ENCODE results near the gene UBASH3B. TPM values are rescaled to one million over a fixed set of nuclear protein-coding genes. Genes with fewer than 3 reads are reported as not detected.
A peak's percentile ranks its signal among the peaks of the same experiment; 100 is the strongest.
"Not testable (repeated sequence)": the region's sequence is repeated elsewhere in the genome, so short reads cannot be mapped to it uniquely, and the experiment has no call there.

UBASH3B gene
- total RNA-seq, 2 experiments from 2014 or later = 28.2 to 30.6 TPM

GRCh38 chr11:122836916-122837315 is 181.4 kb downstream of the UBASH3B start:
- Mint-ChIP-seq H3K4me1 (peaks cover 59% of the 10 kb centered on the region), H3K27ac (no peak overlapping the region), H3K27me3 (no peaks in the 10 kb centered on the region), H3K4me3 (no peak overlapping the region), H3K36me3 (peaks cover 10% of the 10 kb centered on the region), H3K9me3 (peaks cover 8% of the 10 kb centered on the region)
- DNase-seq = no peak

GRCh38 chr11:122837528-122838346 is 182.2 kb downstream of the UBASH3B start:
- H3K27me3 Mint-ChIP-seq = no peaks in the 10 kb centered on the region
- H3K9me3 Mint-ChIP-seq = peaks cover 8% of the 10 kb centered on the region
- peak overlapping the region; percentile 82 for H3K4me3 Mint-ChIP-seq
- peak overlapping the region; percentile 89 for H3K27ac Mint-ChIP-seq
- H3K36me3 Mint-ChIP-seq = peaks cover 16% of the 10 kb centered on the region
- no peak for DNase-seq
- peaks cover 59% of the 10 kb centered on the region for H3K4me1 Mint-ChIP-seq

GRCh38 chr11:122843281-122844141 is 188.0 kb downstream of the UBASH3B start:
- Mint-ChIP-seq H3K27me3 (no peaks in the 10 kb centered on the region), H3K4me3 (peak overlapping the region; percentile 74), H3K36me3 (peaks cover 45% of the 10 kb centered on the region), H3K27ac (peak overlapping the region; percentile 95), H3K4me1 (peaks cover 75% of the 10 kb centered on the region), H3K9me3 (peaks cover 4% of the 10 kb centered on the region)
- DNase-seq = peak; percentile 61

GRCh38 chr11:122847466-122847865 is 191.9 kb downstream of the UBASH3B start:
- H3K4me3 Mint-ChIP-seq = peak overlapping the region; percentile 46
- peaks cover 54% of the 10 kb centered on the region for H3K36me3 Mint-ChIP-seq
- peak overlapping the region; percentile 99 for H3K27ac Mint-ChIP-seq
- DNase-seq = no peak
- no peaks in the 10 kb centered on the region for H3K27me3 Mint-ChIP-seq
- H3K4me1 Mint-ChIP-seq = peaks cover 93% of the 10 kb centered on the region
- peaks cover 4% of the 10 kb centered on the region for H3K9me3 Mint-ChIP-seq

DNA sequence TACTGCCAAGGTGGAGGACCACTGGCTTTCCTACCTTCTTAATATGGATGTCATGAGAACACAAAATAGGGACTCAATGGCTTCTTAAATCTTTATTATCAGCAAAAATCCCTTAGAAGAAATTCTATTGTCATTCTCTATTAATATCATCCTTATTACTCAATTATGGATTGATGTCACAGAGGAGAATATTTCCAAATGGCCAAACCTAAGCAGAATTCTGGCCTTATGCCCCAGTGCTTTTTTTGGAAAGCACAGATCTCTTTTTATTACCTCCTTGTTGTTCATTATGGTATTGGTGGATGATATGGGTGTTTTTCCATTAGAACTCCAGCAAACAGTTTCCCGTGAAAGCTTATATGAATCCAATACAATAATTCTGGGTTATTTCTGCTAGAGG is 192.7 kb downstream of the UBASH3B start:
- Mint-ChIP-seq H3K27me3 (no peaks in the 10 kb centered on the region), H3K4me3 (no peak overlapping the region), H3K4me1 (peaks cover 92% of the 10 kb centered on the region), H3K9me3 (peaks cover 4% of the 10 kb centered on the region), H3K36me3 (peaks cover 55% of the 10 kb centered on the region), H3K27ac (peak overlapping the region; percentile 99)
- DNase-seq = no peak

DNA sequence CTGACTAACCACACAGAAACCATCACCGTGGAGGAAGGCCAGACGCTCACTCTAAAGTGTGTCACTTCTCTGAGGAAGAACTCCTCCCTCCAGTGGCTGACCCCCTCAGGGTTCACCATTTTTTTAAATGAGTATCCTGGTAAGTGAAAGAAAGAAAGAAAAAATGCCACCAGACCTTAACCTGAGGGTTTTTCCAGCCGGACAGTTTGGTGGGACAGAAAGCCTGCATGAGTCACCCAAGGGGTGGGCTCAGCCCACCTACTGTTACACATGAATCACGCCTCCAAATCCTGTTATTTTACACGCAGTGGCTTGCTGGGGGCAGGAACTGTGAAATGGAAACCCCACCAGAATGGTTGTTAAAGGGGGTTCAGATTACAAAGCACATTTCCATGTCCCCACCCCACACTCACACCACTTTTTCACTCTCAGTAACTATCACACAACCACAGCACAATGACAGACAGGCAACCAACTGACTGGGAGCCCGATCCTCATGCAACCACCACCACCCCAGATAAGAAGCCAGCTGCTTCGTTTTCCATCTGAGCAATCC is 194.6 kb downstream of the UBASH3B start:
- Mint-ChIP-seq H3K36me3 (peaks cover 49% of the 10 kb centered on the region), H3K4me1 (peaks cover 82% of the 10 kb centered on the region), H3K27ac (peak overlapping the region; percentile 99), H3K9me3 (peaks cover under 1% of the 10 kb centered on the region), H3K4me3 (peak overlapping the region; percentile 77), H3K27me3 (no peaks in the 10 kb centered on the region)
- DNase-seq = peak; percentile 82

GRCh38 chr11:122851366-122851966 is 195.9 kb downstream of the UBASH3B start:
- H3K27ac Mint-ChIP-seq = peak overlapping the region; percentile 86
- peaks cover 51% of the 10 kb centered on the region for H3K36me3 Mint-ChIP-seq
- peak overlapping the region; percentile 50 for H3K4me3 Mint-ChIP-seq
- no peaks in the 10 kb centered on the region for H3K27me3 Mint-ChIP-seq
- DNase-seq = no peak
- no peaks in the 10 kb centered on the region for H3K9me3 Mint-ChIP-seq
- H3K4me1 Mint-ChIP-seq = peaks cover 84% of the 10 kb centered on the region

DNA sequence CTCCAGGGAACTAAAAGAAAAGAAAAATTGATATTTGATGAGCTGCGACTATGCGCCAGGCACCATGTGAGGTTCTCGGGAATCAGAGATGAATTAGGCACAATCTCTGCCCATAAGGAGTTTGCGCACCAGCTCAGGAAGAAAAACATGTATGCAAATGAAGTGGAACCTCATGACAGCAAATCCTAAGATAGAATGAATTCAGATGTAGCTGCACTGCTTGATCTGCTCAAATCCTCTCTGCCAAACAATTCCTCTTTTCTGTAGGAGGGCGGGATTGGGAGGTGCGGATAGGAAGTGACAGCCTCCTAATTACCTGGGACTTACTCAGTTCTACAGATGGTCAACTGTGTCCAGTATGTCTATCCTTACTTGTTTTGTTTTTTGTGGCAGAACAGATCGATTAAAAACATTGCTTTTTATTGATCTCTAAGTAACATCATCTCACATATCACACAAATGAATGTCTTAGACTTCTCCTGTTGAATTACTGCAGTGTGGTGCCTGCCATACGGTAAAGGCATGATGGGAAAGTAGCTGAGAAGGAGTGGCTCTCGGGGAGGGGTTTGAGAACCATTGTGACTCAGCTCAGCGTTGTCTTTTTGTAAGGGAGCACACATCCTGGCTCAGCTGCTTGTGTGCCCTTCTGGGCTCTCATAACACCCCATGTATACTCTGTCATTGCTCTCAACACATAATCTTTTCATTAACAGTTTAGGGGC is 196.7 kb downstream of the UBASH3B start:
- Mint-ChIP-seq H3K27me3 (no peaks in the 10 kb centered on the region), H3K27ac (peak overlapping the region; percentile 86), H3K4me1 (peaks cover 84% of the 10 kb centered on the region), H3K36me3 (peaks cover 48% of the 10 kb centered on the region), H3K4me3 (peak overlapping the region; percentile 50), H3K9me3 (no peaks in the 10 kb centered on the region)
- DNase-seq = peak; percentile 58

DNA sequence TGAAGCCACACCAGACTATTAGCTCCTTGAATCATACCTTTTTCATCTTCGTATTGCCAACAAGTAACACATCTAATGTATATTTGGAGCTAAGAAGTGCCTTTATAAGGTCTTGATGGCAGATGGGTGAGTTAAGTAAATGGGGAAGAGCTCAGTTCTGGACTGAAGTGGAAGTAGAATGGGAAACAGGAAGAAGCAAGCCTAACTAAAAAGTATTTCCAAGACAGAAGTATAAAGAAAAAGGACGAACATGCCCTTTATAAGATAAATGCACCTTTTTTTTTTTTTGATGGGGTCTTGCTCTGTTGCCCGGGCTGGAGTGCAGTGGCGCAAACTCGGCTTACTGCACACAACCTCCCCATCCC is 197.3 kb downstream of the UBASH3B start:
- H3K36me3 Mint-ChIP-seq = peaks cover 49% of the 10 kb centered on the region
- peaks cover 83% of the 10 kb centered on the region for H3K4me1 Mint-ChIP-seq
- H3K9me3 Mint-ChIP-seq = no peaks in the 10 kb centered on the region
- DNase-seq = no peak
- peak overlapping the region; percentile 86 for H3K27ac Mint-ChIP-seq
- peak overlapping the region; percentile 50 for H3K4me3 Mint-ChIP-seq
- no peaks in the 10 kb centered on the region for H3K27me3 Mint-ChIP-seq

DNA sequence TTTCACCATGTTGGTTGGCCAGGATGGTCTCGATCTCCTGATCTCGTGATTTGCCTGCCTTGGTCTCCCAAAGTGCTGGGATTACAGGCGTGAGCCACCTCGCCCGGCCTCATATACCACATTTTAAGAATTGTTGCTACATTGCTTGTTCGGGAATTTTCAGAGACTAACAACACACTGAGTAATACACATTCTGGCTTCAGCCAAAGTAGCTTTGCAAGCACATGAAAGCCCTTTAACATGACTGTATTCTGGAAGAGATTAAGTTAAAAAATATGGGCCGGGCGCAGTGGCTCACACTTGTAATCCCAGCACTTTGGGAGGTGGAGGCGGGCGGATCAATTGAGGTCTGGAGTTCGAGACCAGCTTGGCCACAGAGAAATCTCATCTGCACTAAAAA is 197.7 kb downstream of the UBASH3B start:
- peak overlapping the region; percentile 82 for H3K27ac Mint-ChIP-seq
- H3K4me3 Mint-ChIP-seq = no peak overlapping the region
- DNase-seq = no peak
- peaks cover 53% of the 10 kb centered on the region for H3K36me3 Mint-ChIP-seq
- H3K9me3 Mint-ChIP-seq = no peaks in the 10 kb centered on the region
- peaks cover 80% of the 10 kb centered on the region for H3K4me1 Mint-ChIP-seq
- no peaks in the 10 kb centered on the region for H3K27me3 Mint-ChIP-seq

DNA sequence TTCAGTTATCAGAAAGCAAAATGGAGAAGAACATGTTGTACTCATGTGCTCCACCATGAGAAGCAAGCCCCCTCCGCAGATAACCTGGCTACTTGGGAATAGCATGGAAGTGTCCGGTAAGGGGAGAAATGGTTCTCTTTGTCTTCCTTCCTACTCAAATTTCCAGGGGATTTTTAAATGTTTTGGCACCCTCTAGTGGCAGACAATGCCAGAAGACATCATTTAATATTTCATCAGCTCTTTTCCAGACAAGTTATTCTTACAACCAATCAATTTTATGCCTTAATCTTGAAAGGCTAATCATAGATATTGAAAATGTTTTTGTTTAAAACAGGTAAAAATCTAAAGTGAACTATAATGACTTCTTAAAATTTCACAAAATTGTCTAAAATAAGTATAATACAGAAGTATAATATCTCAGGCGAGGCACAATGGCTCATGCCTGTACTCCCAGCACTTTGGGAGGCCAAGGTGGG is 198.5 kb downstream of the UBASH3B start:
- Mint-ChIP-seq H3K27ac (peak overlapping the region; percentile 82), H3K36me3 (peaks cover 54% of the 10 kb centered on the region), H3K27me3 (no peaks in the 10 kb centered on the region), H3K4me3 (no peak overlapping the region), H3K4me1 (peaks cover 75% of the 10 kb centered on the region), H3K9me3 (no peaks in the 10 kb centered on the region)
- DNase-seq = no peak

DNA sequence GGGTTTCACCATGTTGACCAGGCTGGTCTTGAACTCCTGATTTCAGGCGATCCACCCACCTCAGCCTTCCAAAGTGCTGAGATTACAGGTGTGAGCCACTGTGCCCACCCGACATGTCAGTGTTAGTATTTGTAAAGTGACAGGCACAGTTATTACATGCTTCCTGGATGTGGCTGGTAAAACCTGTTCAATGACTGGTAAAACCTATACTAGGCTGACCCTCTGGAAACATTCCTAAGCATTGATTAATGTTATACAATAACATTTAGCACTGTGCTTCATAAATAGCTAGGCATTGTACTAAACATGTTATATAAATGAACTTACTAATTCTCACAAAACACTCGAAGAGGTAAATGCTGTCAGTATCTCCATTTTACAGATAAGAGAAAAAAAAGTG is 206.1 kb downstream of the UBASH3B start:
- peaks cover 34% of the 10 kb centered on the region for H3K4me1 Mint-ChIP-seq
- H3K27ac Mint-ChIP-seq = no peak overlapping the region
- H3K9me3 Mint-ChIP-seq = no peaks in the 10 kb centered on the region
- peaks cover 21% of the 10 kb centered on the region for H3K36me3 Mint-ChIP-seq
- H3K27me3 Mint-ChIP-seq = no peaks in the 10 kb centered on the region
- H3K4me3 Mint-ChIP-seq = no peak overlapping the region
- no peak for DNase-seq

GRCh38 chr11:122862091-122862490 is 206.6 kb downstream of the UBASH3B start:
- DNase-seq = no peak
- Mint-ChIP-seq H3K36me3 (peaks cover 19% of the 10 kb centered on the region), H3K27ac (no peak overlapping the region), H3K4me3 (no peak overlapping the region), H3K9me3 (no peaks in the 10 kb centered on the region), H3K27me3 (no peaks in the 10 kb centered on the region), H3K4me1 (peaks cover 29% of the 10 kb centered on the region)

- Mint-ChIP-seq H3K36me3 (peaks cover 18% of the 10 kb centered on the region), H3K4me1 (peaks cover 22% of the 10 kb centered on the region)
- H3K27ac Mint-ChIP-seq, DNase-seq, H3K27me3 Mint-ChIP-seq, H3K4me3 Mint-ChIP-seq, H3K9me3 Mint-ChIP-seq: not testable (repeated sequence)
Observed at GRCh38 chr11:122863154-122863553, 207.6 kb downstream of the UBASH3B start.
